NB4 (cell line): ENCODE data around the gene GNAT1.

Source experiments
- CTCF ChIP-seq: IDR thresholded peaks from one replicate; pipeline ENCODE4 v1.5.1; 2012; ENCODE audit warnings: low read depth, low read length
- MAX ChIP-seq: IDR thresholded peaks from 2 replicates; pipeline ENCODE4 v1.6.1; 2011; ENCODE audit warnings: low read depth, low read length
- MYC ChIP-seq: IDR thresholded peaks from 2 replicates; pipeline ENCODE4 v1.6.1; 2011; ENCODE audit warnings: low read depth, low read length
- POLR2A ChIP-seq: IDR thresholded peaks from 2 replicates; pipeline ENCODE4 v1.6.1; 2011; ENCODE audit warnings: mild to moderate bottlenecking; ENCODE audit not compliant: insufficient read length; ENCODE audit errors: extremely low read depth

DNA sequence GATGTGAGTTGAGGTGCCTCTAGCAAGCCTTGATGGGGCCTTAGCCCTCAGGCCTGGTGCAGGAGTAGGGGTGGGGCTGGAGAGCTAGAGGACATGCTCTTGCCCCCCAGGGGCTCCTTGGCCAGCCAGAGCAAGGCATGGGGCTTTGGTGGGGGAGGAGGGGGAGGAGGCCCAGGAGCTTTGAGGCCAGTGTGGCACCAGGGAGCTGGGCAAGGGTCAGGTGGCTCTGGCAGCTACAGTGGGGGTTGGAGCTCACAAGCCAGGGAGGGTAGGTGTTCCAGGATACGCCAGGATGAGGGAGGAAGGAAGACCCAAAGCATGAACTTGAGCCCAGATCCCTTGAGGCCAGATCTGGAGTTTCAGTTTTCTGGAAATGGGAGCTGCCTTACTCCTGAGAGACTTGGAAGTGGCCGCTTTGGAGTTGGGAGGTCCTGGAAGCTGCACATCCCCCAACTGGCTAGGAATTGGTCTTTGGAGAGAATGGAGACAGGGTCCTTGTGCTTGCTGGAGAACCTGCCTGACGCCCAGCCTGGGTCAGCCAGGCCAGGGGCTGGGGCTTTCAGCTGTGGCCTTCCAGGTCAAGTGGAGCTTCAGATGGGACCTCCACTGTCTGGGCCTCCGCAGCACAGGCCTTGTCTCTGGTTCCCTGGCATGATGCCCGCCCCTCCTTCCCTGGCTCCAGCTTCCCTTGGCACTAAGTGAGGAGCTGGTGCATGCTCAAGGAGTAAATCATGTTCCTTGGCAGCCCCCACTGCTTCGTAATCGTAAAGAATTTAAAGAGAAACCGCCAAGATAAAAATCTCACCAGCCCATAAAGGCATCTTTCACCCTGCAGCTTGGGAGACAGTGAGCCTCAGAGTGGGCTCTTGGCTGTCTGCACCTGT is 27.6 kb upstream of the GNAT1 start:
- TF ChIP-seq CTCF (no peak), POLR2A (no peak), MAX (no peak), MYC (no peak)
